ENCODE data around the gene AP3D1. TPM values are rescaled to one million over a fixed set of nuclear protein-coding genes. Genes with fewer than 3 reads are reported as not detected.
A peak's percentile ranks its signal among the peaks of the same experiment; 100 is the strongest.

AP3D1 gene
- total and polyA plus RNA-seq, 8 donors, result 68.8 to 128 (median 81.9) TPM

- intact Hi-C loops (cut with DNase I), result no loop called here
- Histone ChIP-seq H3K27me3 (no peaks in the 10 kb centered on the region), H3K36me3 (peaks cover 0 to 92% of the 10 kb centered on the region in 2 donors), H3K27ac (no peak overlapping the region), H3K4me3 (no peak overlapping the region), H3K9me3 (no peaks in the 10 kb centered on the region), H3K4me1 (peaks cover 0 to 56% of the 10 kb centered on the region in 2 donors)
- ATAC-seq (no peak), DNase-seq (no peak)
- TF ChIP-seq CTCF (IDR thresholded peaks at IDR 0.05), result no peak
Measured at GRCh38 chr19:2077833-2078619, 73.3 kb downstream of the AP3D1 start.

- Histone ChIP-seq H3K4me3 (no peak overlapping the region), H3K27me3 (no peaks in the 10 kb centered on the region), H3K27ac (no peak overlapping the region), H3K9me3 (no peaks in the 10 kb centered on the region), H3K4me1 (peaks cover 0 to 56% of the 10 kb centered on the region in 2 donors), H3K36me3 (peaks cover 0 to 98% of the 10 kb centered on the region in 2 donors)
- intact Hi-C loops (cut with DNase I), result no loop called here
- DNase-seq, result no peak
- no peak for TF ChIP-seq CTCF (IDR thresholded peaks at IDR 0.05)
- no peak for ATAC-seq
Measured at GRCh38 chr19:2077398-2077797, 74.0 kb downstream of the AP3D1 start.

- H3K36me3 ChIP-seq, result peaks cover 0 to 99% of the 10 kb centered on the region in 2 donors
- intact Hi-C loops (cut with DNase I), result no loop called here
- H3K4me1 ChIP-seq, result peaks cover 0 to 47% of the 10 kb centered on the region in 2 donors
- ATAC-seq (no peak), DNase-seq (no peak)
- H3K27ac ChIP-seq, result no peak overlapping the region
- H3K4me3 ChIP-seq, result no peak overlapping the region
- TF ChIP-seq CTCF (IDR thresholded peaks at IDR 0.05), result no peak
- no peaks in the 10 kb centered on the region for H3K9me3 ChIP-seq
- H3K27me3 ChIP-seq, result no peaks in the 10 kb centered on the region
Measured at GRCh38 chr19:2076526-2076944, 74.8 kb downstream of the AP3D1 start.

- intact Hi-C loops (cut with DNase I), result no loop called here
- no peaks in the 10 kb centered on the region for H3K27me3 ChIP-seq
- peak overlapping the region in 1 of 2 donors; percentile 84 for H3K27ac ChIP-seq
- peaks cover 0 to 78% of the 10 kb centered on the region in 2 donors for H3K36me3 ChIP-seq
- no peak overlapping the region for H3K4me3 ChIP-seq
- DNase-seq, result no peak
- no peak for TF ChIP-seq CTCF (IDR thresholded peaks at IDR 0.05)
- ATAC-seq, result no peak
- H3K4me1 ChIP-seq, result peaks cover 0 to 46% of the 10 kb centered on the region in 2 donors
- no peaks in the 10 kb centered on the region for H3K9me3 ChIP-seq
Measured at GRCh38 chr19:2072757-2073551, 78.4 kb downstream of the AP3D1 start.

Data from left lung (tissue), 10 donors.